ENCODE results near the gene GRIN2C.

The GRIN2C gene

GRCh38 chr17:74812109-74813009 lies 47.3 kb downstream of the GRIN2C start:
- peaks cover 0 to 32% of the 10 kb centered on the region in 2 experiments; a peak in 2 of 3 replicates for H3K36me3 ChIP-seq (ENCODE audit: control insufficient read depth in 2 of 2, insufficient read depth in 1 of 2, low read length in 2 of 2)
- no peaks in the 10 kb centered on the region for H3K4me1 ChIP-seq (ENCODE audit: control insufficient read depth, insufficient read depth, low read length)
- CTCF ChIA-PET, result interaction anchor here (0.6 to 5.9 kb wide), 3 partner anchors 20 to 53 kb away, joined by 3 to 38 read pairs (median 8); no protein-coding TSS in a partner anchor
- POLR2A ChIA-PET, result no interaction called here
- no peak overlapping the region for H3K27ac ChIP-seq (ENCODE audit: extremely low read depth, low read depth, low read length)
- no peak overlapping the region for H3K4me3 ChIP-seq (ENCODE audit: low read depth, low read length)
- TF ChIP-seq ZNF610 (tag by site-specific recombination; IDR thresholded peaks at IDR 0.05; ENCODE audit: borderline replicate concordance) (no peak), ZIC2 (tag by site-specific recombination; IDR thresholded peaks at IDR 0.05) (peak; percentile 29)
- no peaks in the 10 kb centered on the region for H3K9me3 ChIP-seq (ENCODE audit: control insufficient read depth, insufficient read depth, low read depth, low read length)

GRCh38 chr17:74810699-74811485 lies 48.8 kb downstream of the GRIN2C start:
- TF ChIP-seq HIC1 (tag by site-specific recombination; IDR thresholded peaks at IDR 0.05) (no peak), ZNF501 (tag by site-specific recombination; IDR thresholded peaks at IDR 0.05) (no peak), ZNF214 (tag by site-specific recombination; IDR thresholded peaks at IDR 0.05; ENCODE audit: borderline replicate concordance) (no peak), ZNF747 (tag by site-specific recombination; IDR thresholded peaks at IDR 0.05) (no peak), ZFP37 (tag by site-specific recombination; IDR thresholded peaks at IDR 0.05) (no peak), ZNF830 (tag by site-specific recombination; IDR thresholded peaks at IDR 0.05; ENCODE audit: low read depth) (no peak), ZNF677 (tag by site-specific recombination; IDR thresholded peaks at IDR 0.05) (no peak), ZNF266 (tag by site-specific recombination; IDR thresholded peaks at IDR 0.05; ENCODE audit: low read depth) (no peak), ZNF18 (tag by site-specific recombination; IDR thresholded peaks at IDR 0.05) (no peak), ZBTB17 (tag by site-specific recombination; IDR thresholded peaks at IDR 0.05) (no peak), ZNF548 (tag by site-specific recombination; IDR thresholded peaks at IDR 0.05) (no peak), ZNF248 (tag by site-specific recombination; IDR thresholded peaks at IDR 0.05) (no peak)
- TF ChIP-seq, protein P1, sequence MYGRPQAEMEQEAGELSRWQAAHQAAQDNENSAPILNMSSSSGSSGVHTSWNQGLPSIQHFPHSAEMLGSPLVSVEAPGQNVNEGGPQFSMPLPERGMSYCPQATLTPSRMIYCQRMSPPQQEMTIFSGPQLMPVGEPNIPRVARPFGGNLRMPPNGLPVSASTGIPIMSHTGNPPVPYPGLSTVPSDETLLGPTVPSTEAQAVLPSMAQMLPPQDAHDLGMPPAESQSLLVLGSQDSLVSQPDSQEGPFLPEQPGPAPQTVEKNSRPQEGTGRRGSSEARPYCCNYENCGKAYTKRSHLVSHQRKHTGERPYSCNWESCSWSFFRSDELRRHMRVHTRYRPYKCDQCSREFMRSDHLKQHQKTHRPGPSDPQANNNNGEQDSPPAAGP (tag by site-specific recombination; IDR thresholded peaks at IDR 0.05), result no peak
- no peaks in the 10 kb centered on the region for H3K9me3 ChIP-seq (ENCODE audit: control insufficient read depth, insufficient read depth, low read depth, low read length)
- ChIA-PET CTCF (interaction anchor here (0.7 to 5.9 kb wide), 6 partner anchors 9 to 66 kb away, joined by 3 to 41 read pairs (median 6); no protein-coding TSS in a partner anchor), POLR2A (interaction anchor here (1.2 to 1.3 kb wide), 2 partner anchors 35 to 62 kb away, joined by 3 read pairs; partner anchors contain the start of gene NAT9)
- H3K4me1 ChIP-seq (ENCODE audit: control insufficient read depth, insufficient read depth, low read length), result no peaks in the 10 kb centered on the region
- no peak overlapping the region for H3K27ac ChIP-seq (ENCODE audit: extremely low read depth, low read depth, low read length)
- H3K36me3 ChIP-seq (ENCODE audit: control insufficient read depth in 2 of 2, insufficient read depth in 1 of 2, low read length in 2 of 2), result peaks cover 0 to 30% of the 10 kb centered on the region in 2 experiments; a peak in 2 of 3 replicates
- H3K4me3 ChIP-seq (ENCODE audit: low read depth, low read length), result no peak overlapping the region

Measured in HEK293 (cell line).